GM12878 (cell line): ENCODE measurements around the gene RNASE13. TPM values are rescaled to one million over a fixed set of nuclear protein-coding genes. Genes with fewer than 3 reads are reported as not detected.

Source experiments
- ATAC-seq: fragments of 200-7000 bp; cut with Tn5 transposase; 3 replicates; pipeline ENCODE4 v1.9.1; 2020; ENCODE audit warnings: mild to moderate bottlenecking, moderate library complexity
- BruUV-seq: library from RNA; stranded (reverse); fragments of 400-500 nt; replicated peaks from 2 replicates; lab custom pipeline; 2021; lab: Mats Ljungman, UMichigan
- CTCF ChIA-PET: fragments of 300-600 bp; sonication (Branson Sonifier 250); formaldehyde crosslinking; extraction: SDS; loops from one replicate; lab custom pipeline; 2021; ENCODE audit warnings: inconsistent platforms; lab: Yijun Ruan, JAX
- POLR2A ChIA-PET: fragments of 350-600 bp; formaldehyde crosslinking; extraction: SDS; loops from one replicate; lab custom pipeline; 2021; ENCODE audit warnings: inconsistent platforms; lab: Charles Lee
- RAD21 ChIA-PET: fragments of 300-600 bp; sonication (Branson Sonifier 250); formaldehyde crosslinking; loops from one replicate; lab custom pipeline; 2023; ENCODE audit warnings: antibody characterized with exemption; ENCODE audit not compliant: unreplicated experiment; lab: Charles Lee
- SMC1A ChIA-PET: fragments of 300-600 bp; sonication (Branson Sonifier 250); formaldehyde crosslinking; loops from one replicate; lab custom pipeline; 2023; ENCODE audit not compliant: unreplicated experiment, uncharacterized antibody; lab: Charles Lee
- DNase-seq: peaks from one replicate; pipeline ENCODE4 v3.0.0-alpha.2; 2011; ENCODE audit warnings: low read depth, low spot score
- FAIRE-seq: peaks from 3 replicates; lab custom pipeline; 2011; peaks lifted over from hg19 to GRCh38; lab: Jason Lieb, UNC
- H2AFZ ChIP-seq: 2 replicates; pipeline ENCODE4 v1.6.0; 2011; ENCODE audit warnings: low read depth, low read length, control low read depth; ENCODE audit not compliant: control insufficient read depth
- H3K27ac ChIP-seq: 2 replicates; pipeline ENCODE4 v1.5.1; 2011; ENCODE audit warnings: control low read depth; ENCODE audit not compliant: control insufficient read depth, insufficient read depth
- H3K27me3 ChIP-seq, 2 experiments: replicated peaks in 1 of 2; 2 replicates each; pipeline versions ENCODE4 v1.6.0 to v1.6.1; 2011; ENCODE audit warnings: low read length in 1 of 2; ENCODE audit not compliant: control insufficient read depth in 2 of 2, insufficient read depth in 2 of 2
- H3K36me3 ChIP-seq, 2 experiments: 2 replicates each; pipeline ENCODE4 v1.5.1; 2011; ENCODE audit warnings: low read length in 1 of 2; ENCODE audit not compliant: control insufficient read depth in 2 of 2, insufficient read depth in 2 of 2
- H3K4me1 ChIP-seq: 2 replicates; pipeline ENCODE4 v1.6.1; 2011; ENCODE audit warnings: mild to moderate bottlenecking, low read length, moderate library complexity, mixed read lengths; ENCODE audit not compliant: control insufficient read depth, insufficient read depth
- H3K4me2 ChIP-seq: 2 replicates; pipeline ENCODE4 v1.6.0; 2011; ENCODE audit warnings: control low read depth; ENCODE audit not compliant: control insufficient read depth, insufficient read depth
- H3K4me3 ChIP-seq: fragments of 200-600 bp; sonication (generic); 2 replicates; pipeline ENCODE4 v1.5.1; 2016
- H3K79me2 ChIP-seq: 2 replicates; pipeline ENCODE4 v1.6.0; 2011; ENCODE audit warnings: low read length; ENCODE audit not compliant: control insufficient read depth, insufficient read depth
- H3K9ac ChIP-seq: 2 replicates; pipeline ENCODE4 v1.8.0; 2011; ENCODE audit warnings: low read length, control low read depth, mixed read lengths; ENCODE audit not compliant: control insufficient read depth, insufficient read depth
- H3K9me3 ChIP-seq: replicated peaks from 3 replicates; pipeline ENCODE4 v1.5.1; 2011; ENCODE audit warnings: mild to moderate bottlenecking, low read length; ENCODE audit not compliant: control insufficient read depth, insufficient read depth
- H4K20me1 ChIP-seq: 2 replicates; pipeline ENCODE4 v1.6.0; 2011; ENCODE audit not compliant: control insufficient read depth, insufficient read depth
- E2F8 ChIP-seq: fragments of 450-650 bp; IDR thresholded peaks from 2 replicates; pipeline ENCODE4 v1.6.1; 2018; ENCODE audit warnings: mild to moderate bottlenecking, low read depth, moderate library complexity; ENCODE audit not compliant: partially characterized antibody
- SPI1 ChIP-seq: IDR thresholded peaks from 2 replicates; pipeline ENCODE4 v1.6.1; 2011; ENCODE audit warnings: low read depth, mild to moderate bottlenecking, low read length, moderate library complexity, borderline replicate concordance; ENCODE audit not compliant: insufficient read depth
- ZBTB33 ChIP-seq: fragments of 450-650 bp; IDR thresholded peaks from 2 replicates; pipeline ENCODE4 v1.6.1; 2017; ENCODE audit warnings: mild to moderate bottlenecking
- WGBS: methylation state at CpG from one replicate; pipeline ENCODE4 v1.1.6; 2016; ENCODE audit warnings: low lambda C conversion rate; ENCODE audit not compliant: insufficient replicate concordance, insufficient coverage; ENCODE audit errors: missing lambda C conversion rate; 5-methylcytosine and 5-hydroxymethylcytosine counted together
- in situ Hi-C: fragments of 300-500 bp; cut with MboI; formaldehyde crosslinking; loops from 9 replicates; pipeline ENCODE4 v1.14.3; 2018; ENCODE audit warnings: mixed read lengths
- intact Hi-C: fragments of 100-400 bp; cut with micrococcal nuclease; formaldehyde crosslinking; loops from one replicate; pipeline ENCODE4 v1.14.2; 2022; ENCODE audit not compliant: unreplicated experiment
- polyA plus RNA-seq, 11 experiments: library from polyadenylated mRNA; depleted of rRNA in 4 of 11; unstranded in 6 of 11; stranded (reverse) in 5 of 11; fragments of >200 nt; fragmentation: Nextera tagmentation in 4 of 11; fragmentation: Illumina TruSeq in 1 of 11; extraction: Ambion mirVana in 4 of 11; extraction: Trizol in 1 of 11; gene quantifications; 1 replicate in 1 of 11; 2 replicates in 10 of 11; pipeline versions ENCODE4 v1.2.1 to v1.2.3, GENCODE V29; 2011 to 2016; ENCODE audit warnings: inconsistent platforms in 2 of 11, missing spikeins in 2 of 11, low read depth in 1 of 11
- total RNA-seq, 4 experiments: library from RNA; depleted of rRNA in 3 of 4; stranded (reverse); fragments of >200 nt in 3 of 4; fragmentation: Illumina TruSeq in 1 of 4; extraction: Trizol in 1 of 4; gene quantifications; 2 replicates each; pipeline versions ENCODE4 v1.2.1 to v1.2.3, GENCODE V29; 2013 to 2021

Gene RNASE13
- total and polyA plus RNA-seq, 10 of the 15 experiments (the other 5 are each of a cell fraction or from before 2014, with no cell fraction given): not detected

- DNase-seq: no peak
- no peaks in the 10 kb centered on the region for H3K4me1 ChIP-seq
- ATAC-seq: no peak
- FAIRE-seq: no peak
- peaks cover 3 to 9% of the 10 kb centered on the region in 2 experiments for H3K36me3 ChIP-seq
- H4K20me1 ChIP-seq: no peaks in the 10 kb centered on the region
- ChIA-PET POLR2A (no interaction called here), RAD21 (interaction anchor here (2.2 kb wide), 1 partner anchor 15 kb away, joined by 6 read pairs; no protein-coding TSS in a partner anchor), CTCF (interaction anchor here (0.8 to 1.4 kb wide), 3 partner anchors 9 to 105 kb away, joined by 3 read pairs; no protein-coding TSS in a partner anchor), SMC1A (interaction anchor here (1.0 kb wide), 1 partner anchor 15 kb away, joined by 5 read pairs; no protein-coding TSS in a partner anchor)
- in situ Hi-C loops: no loop called here
- H3K9me3 ChIP-seq: no peaks in the 10 kb centered on the region
- no peak overlapping the region for H3K27ac ChIP-seq
- intact Hi-C loops: no loop called here
- WGBS: 67% methylated on average over 4 of the region's 4 CpGs
- no peak overlapping the region for H3K4me2 ChIP-seq
- H2AFZ ChIP-seq: no peak overlapping the region
- no peaks in the 10 kb centered on the region for H3K27me3 ChIP-seq
- H3K9ac ChIP-seq: no peak overlapping the region
- BruUV-seq: no TSS peak
- no peaks in the 10 kb centered on the region for H3K79me2 ChIP-seq
- no peak overlapping the region for H3K4me3 ChIP-seq
- no peak for TF ChIP-seq ZBTB33
- no peak for TF ChIP-seq E2F8
- TF ChIP-seq SPI1: no peak
Measured at GRCh38 chr14:20999591-20999990, 35.0 kb downstream of the RNASE13 start.
